HepG2 (cell line): ENCODE data around the gene ZNF831. TPM values are rescaled to one million over a fixed set of nuclear protein-coding genes. Genes with fewer than 3 reads are reported as not detected.
A peak's percentile ranks its signal among the peaks of the same experiment; 100 is the strongest.

Source experiments
- ATAC-seq: fragments of 200-7000 bp; cut with Tn5 transposase; 3 replicates; pipeline ENCODE4 v1.9.1; 2020; ENCODE audit warnings: mild to moderate bottlenecking, moderate library complexity
- BruUV-seq: library from RNA; stranded (reverse); fragments of 400-500 nt; replicated peaks from 2 replicates; lab custom pipeline; 2021; lab: Mats Ljungman, UMichigan
- CTCF ChIA-PET: fragments of 300-600 bp; formaldehyde crosslinking; extraction: SDS; loops from one replicate; lab custom pipeline; 2021; ENCODE audit warnings: low total read pairs, inconsistent platforms, low intra/inter-chr PET ratio; lab: Yijun Ruan, JAX
- POLR2A ChIA-PET: fragments of 350-600 bp; sonication (Branson Sonifier 250); formaldehyde crosslinking; loops from one replicate; lab custom pipeline; 2020; ENCODE audit warnings: antibody characterized with exemption, inconsistent platforms; lab: Yijun Ruan, JAX
- DNase-seq: peaks from one replicate; pipeline ENCODE4 v3.0.0-alpha.2; 2015; ENCODE audit warnings: low spot score
- FAIRE-seq: peaks from 3 replicates; lab custom pipeline; 2011; peaks lifted over from hg19 to GRCh38; lab: Jason Lieb, UNC
- H2AFZ ChIP-seq: one replicate; pipeline ENCODE4 v1.6.1; 2011; ENCODE audit warnings: low read length, inconsistent platforms
- H3K27ac ChIP-seq: fragments of 300-600 bp; 3 replicates; pipeline ENCODE4 v1.8.0; 2011; ENCODE audit warnings: mixed run types, mild to moderate bottlenecking, mixed read lengths, low read length, inconsistent platforms; ENCODE audit not compliant: insufficient read depth; ENCODE audit errors: extremely low read length
- H3K27me3 ChIP-seq, 2 experiments: fragments of 200-600 bp in 1 of 2; 2 replicates in 1 of 2; 3 replicates in 1 of 2; pipeline versions ENCODE4 v1.6.0 to v1.8.0; 2011; ENCODE audit warnings: low read length in 2 of 2, mild to moderate bottlenecking in 2 of 2, moderate library complexity in 2 of 2, inconsistent platforms in 1 of 2; ENCODE audit not compliant: insufficient read depth in 2 of 2, control insufficient read depth in 1 of 2
- H3K36me3 ChIP-seq, 2 experiments: fragments of 200-600 bp in 1 of 2; replicated peaks in 1 of 2; 2 replicates in 1 of 2; 3 replicates in 1 of 2; pipeline versions ENCODE4 v1.5.1 to v1.8.0; 2011; ENCODE audit warnings: low read length in 2 of 2, inconsistent platforms in 1 of 2; ENCODE audit not compliant: insufficient read depth in 2 of 2, control insufficient read depth in 1 of 2
- H3K4me1 ChIP-seq: 2 replicates; pipeline ENCODE4 v1.5.1; 2012; ENCODE audit warnings: low read length, inconsistent platforms; ENCODE audit not compliant: insufficient read depth
- H3K4me2 ChIP-seq: 2 replicates; pipeline ENCODE4 v1.6.0; 2011; ENCODE audit warnings: low read depth, low read length, inconsistent platforms
- H3K4me3 ChIP-seq, 3 experiments: fragments of 200-600 bp in 1 of 3; sonication (generic), shearing (Covaris generic) in 1 of 3; replicated peaks in 1 of 3; 2 replicates each; pipeline ENCODE4 v1.5.1; 2011 to 2016; ENCODE audit warnings: low read length in 3 of 3, inconsistent platforms in 2 of 3, low read depth in 2 of 3, mild to moderate bottlenecking in 2 of 3, control low read depth in 1 of 3, mixed read lengths in 1 of 3; ENCODE audit not compliant: insufficient read depth in 1 of 3
- H3K79me2 ChIP-seq: one replicate; pipeline ENCODE4 v1.6.1; 2011; ENCODE audit warnings: low read length, inconsistent platforms; ENCODE audit not compliant: insufficient read depth
- H3K9ac ChIP-seq: 2 replicates; pipeline ENCODE4 v1.6.0; 2011; ENCODE audit warnings: mild to moderate bottlenecking, low read depth, low read length, inconsistent platforms; ENCODE audit not compliant: insufficient read depth
- H3K9me3 ChIP-seq: 2 replicates; pipeline ENCODE4 v1.5.1; 2012; ENCODE audit warnings: mild to moderate bottlenecking, low read length
- H4K20me1 ChIP-seq: 2 replicates; pipeline ENCODE4 v1.6.0; 2011; ENCODE audit warnings: inconsistent platforms, mild to moderate bottlenecking, low read length, moderate library complexity; ENCODE audit not compliant: insufficient read depth
- HOXA7 ChIP-seq: sonication (generic); formaldehyde crosslinking; IDR thresholded peaks from 2 replicates; pipeline ENCODE4 v1.8.1; 2022; ENCODE audit warnings: mild to moderate bottlenecking, missing genetic modification reagents, moderate library complexity
- MAFF ChIP-seq: IDR thresholded peaks from 2 replicates; pipeline ENCODE4 v1.6.1; 2011; ENCODE audit warnings: low read depth, low read length, improper control_type of control experiment
- SMAD3 ChIP-seq: sonication (generic); formaldehyde crosslinking; IDR thresholded peaks from 2 replicates; pipeline ENCODE4 v1.4.0; 2020; ENCODE audit warnings: missing genetic modification reagents
- SRSF9 ChIP-seq: fragments of 200-400 bp; formaldehyde crosslinking; IDR thresholded peaks from 2 replicates; pipeline ENCODE4 v1.6.1; 2018; ENCODE audit warnings: borderline replicate concordance, mild to moderate bottlenecking, low read depth, low read length; ENCODE audit not compliant: insufficient read depth, poor library complexity, severe bottlenecking
- ZBTB8A ChIP-seq: sonication (generic); formaldehyde crosslinking; IDR thresholded peaks from 2 replicates; pipeline ENCODE4 v1.4.0; 2020; ENCODE audit warnings: mild to moderate bottlenecking, low read depth, missing genetic modification reagents, borderline replicate concordance
- ZNF530 ChIP-seq: sonication (generic); formaldehyde crosslinking; IDR thresholded peaks from 2 replicates; pipeline ENCODE4 v1.5.0; 2020; ENCODE audit warnings: low read depth, mild to moderate bottlenecking, missing genetic modification reagents
- ZNF558 ChIP-seq: sonication (generic); formaldehyde crosslinking; IDR thresholded peaks from 2 replicates; pipeline ENCODE4 v1.9.0; 2022; ENCODE audit warnings: mild to moderate bottlenecking, missing genetic modification reagents, borderline replicate concordance
- ZNF878 ChIP-seq: sonication (generic); formaldehyde crosslinking; IDR thresholded peaks from 2 replicates; pipeline ENCODE4 v1.8.1; 2023; ENCODE audit warnings: mild to moderate bottlenecking, missing genetic modification reagents, moderate library complexity
- WGBS: methylation state at CpG from one replicate; pipeline ENCODE4 v1.1.6; 2017; ENCODE audit warnings: low lambda C conversion rate; 5-methylcytosine and 5-hydroxymethylcytosine counted together
- in situ Hi-C: cut with HindIII; loops from 2 replicates; pipeline ENCODE4 v1.10.0; 2017; ENCODE audit warnings: low pct_unique_long_range_greater_than_20kb; ENCODE audit not compliant: extremely low pct_ligation_motif_present
- intact Hi-C: fragments of 100-400 bp; cut with micrococcal nuclease; formaldehyde crosslinking; loops from one replicate; pipeline ENCODE4 v1.10.0; 2022; ENCODE audit not compliant: unreplicated experiment
- polyA plus RNA-seq, 8 experiments: library from polyadenylated mRNA; depleted of rRNA in 3 of 8; stranded (reverse) in 7 of 8; unstranded in 1 of 8; fragments of >200 nt; fragmentation: Illumina TruSeq in 4 of 8; extraction: Trizol in 4 of 8; gene quantifications; 2 replicates each; pipeline versions ENCODE4 v1.2.1 to v1.2.3, GENCODE V29; 2011 to 2016; ENCODE audit warnings: low read depth in 4 of 8, missing spikeins in 1 of 8, mixed read lengths in 1 of 8; ENCODE audit not compliant: insufficient read depth in 1 of 8
- total RNA-seq, 5 experiments: library from RNA; depleted of rRNA; stranded (reverse); fragments of >200 nt; fragmentation: Illumina TruSeq; extraction: Trizol; gene quantifications; 2 replicates each; pipeline ENCODE4 v1.2.3, GENCODE V29; 2016; ENCODE audit warnings: low read depth in 1 of 5

The ZNF831 gene
- total and polyA plus RNA-seq, 2 of the 13 experiments (the other 11 are each of a cell fraction or from before 2014, with no cell fraction given): not detected

GRCh38 chr20:59141818-59142581, 21.6 kb upstream of the ZNF831 start (continued):
- no peak for TF ChIP-seq HOXA7
- TF ChIP-seq SMAD3: 0 out of 2 replicates have a peak, but pooled peaks have one; percentile 47
- no peak for TF ChIP-seq SRSF9
- no peak for TF ChIP-seq MAFF
- TF ChIP-seq ZNF878 (CRISPR knock-in tag): no peak
- no peak for TF ChIP-seq ZNF530 (CRISPR knock-in tag)

DNA sequence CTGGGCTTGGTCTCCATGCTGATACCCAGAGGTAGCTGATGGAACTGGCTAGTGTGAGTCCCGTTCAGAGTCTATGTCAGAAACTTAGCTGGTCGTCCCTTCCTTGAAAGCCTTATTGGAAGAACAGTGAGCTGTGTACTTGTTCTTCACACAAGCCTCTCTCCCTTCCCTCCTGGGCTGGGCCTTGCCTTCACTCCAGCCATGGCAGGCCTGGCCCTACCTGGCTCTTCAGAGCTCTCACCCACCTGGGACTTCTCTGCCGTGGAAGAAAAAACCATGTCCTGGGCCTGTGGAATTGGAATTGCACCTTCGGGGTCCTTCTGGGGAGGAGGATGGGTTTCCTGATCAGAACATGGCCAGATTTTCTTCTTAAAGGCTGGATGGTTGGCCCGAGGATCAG, 20.3 kb upstream of the ZNF831 start:
- no peak for TF ChIP-seq ZNF558 (CRISPR knock-in tag)
- TF ChIP-seq ZBTB8A (CRISPR knock-in tag): no peak
- no TSS peak for BruUV-seq
- in situ Hi-C loops: no loop called here
- H2AFZ ChIP-seq: no peak overlapping the region
- ChIA-PET POLR2A (no interaction called here), CTCF (no interaction called here)
- H3K4me2 ChIP-seq: no peak overlapping the region
- H3K4me1 ChIP-seq: no peaks in the 10 kb centered on the region
- FAIRE-seq (no peak), DNase-seq (no peak), ATAC-seq (no peak)
- H3K9me3 ChIP-seq: no peaks in the 10 kb centered on the region
- no peak overlapping the region for H3K4me3 ChIP-seq
- no peaks in the 10 kb centered on the region for H4K20me1 ChIP-seq
- whole genome bisulfite sequencing: 1% methylated on average over 5 of the region's 5 CpGs
- peaks cover 2 to 22% of the 10 kb centered on the region in 2 experiments; a peak in 2 of 5 replicates for H3K27me3 ChIP-seq
- H3K9ac ChIP-seq: no peak overlapping the region
- H3K27ac ChIP-seq: no peak overlapping the region
- no peaks in the 10 kb centered on the region for H3K36me3 ChIP-seq
- H3K79me2 ChIP-seq: no peaks in the 10 kb centered on the region
- intact Hi-C loops: no loop called here
